HG03469 (cell line): ENCODE results near the gene ERBB4.
A peak's percentile ranks its signal among the peaks of the same experiment; 100 is the strongest.

Source experiments
- ATAC-seq: cut with Tn5 transposase; IDR thresholded peaks from one replicate; pipeline ENCODE4 v1.9.1; 2021; ENCODE audit warnings: mild to moderate bottlenecking, moderate library complexity, moderate number of reproducible peaks; ENCODE audit not compliant: unreplicated experiment

The ERBB4 gene

DNA sequence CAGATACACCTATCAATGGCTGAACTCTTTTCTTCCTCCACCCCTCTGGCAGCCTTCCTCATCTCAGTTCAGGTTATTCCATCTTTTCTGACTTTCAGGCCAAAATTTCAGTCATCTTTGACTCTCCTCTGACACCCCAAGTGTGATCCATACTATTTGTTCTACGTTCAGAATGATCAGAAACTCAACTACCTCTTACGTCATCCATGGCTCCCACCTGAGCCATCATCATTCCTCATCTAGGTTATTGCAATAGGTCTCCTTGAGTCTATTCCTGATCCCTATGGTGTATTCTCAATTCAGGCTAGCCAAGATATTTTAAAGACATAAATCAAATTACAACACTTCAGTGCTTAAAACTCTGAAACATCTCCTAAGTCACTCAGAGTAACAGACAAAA lies 589.7 kb downstream of the ERBB4 start:
- no peak for ATAC-seq

DNA sequence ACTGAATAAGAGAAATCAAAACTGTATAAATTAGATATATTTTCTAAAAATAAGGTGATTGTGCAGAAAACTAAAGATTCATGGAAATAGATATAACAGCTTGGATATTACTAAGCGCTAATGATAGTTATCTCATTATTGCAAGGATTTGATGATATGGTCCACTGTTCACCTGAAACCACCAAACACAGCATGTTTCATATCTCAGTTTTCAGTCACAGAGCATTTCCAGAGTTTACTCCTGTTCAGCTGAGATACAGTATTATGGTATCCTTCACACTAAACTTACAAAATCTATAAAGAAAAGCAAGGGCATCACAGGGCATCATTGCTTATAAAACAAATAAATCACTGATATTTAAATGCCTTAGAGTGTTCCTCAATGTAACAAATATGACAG lies 591.6 kb downstream of the ERBB4 start:
- peak; percentile 39 for ATAC-seq

DNA sequence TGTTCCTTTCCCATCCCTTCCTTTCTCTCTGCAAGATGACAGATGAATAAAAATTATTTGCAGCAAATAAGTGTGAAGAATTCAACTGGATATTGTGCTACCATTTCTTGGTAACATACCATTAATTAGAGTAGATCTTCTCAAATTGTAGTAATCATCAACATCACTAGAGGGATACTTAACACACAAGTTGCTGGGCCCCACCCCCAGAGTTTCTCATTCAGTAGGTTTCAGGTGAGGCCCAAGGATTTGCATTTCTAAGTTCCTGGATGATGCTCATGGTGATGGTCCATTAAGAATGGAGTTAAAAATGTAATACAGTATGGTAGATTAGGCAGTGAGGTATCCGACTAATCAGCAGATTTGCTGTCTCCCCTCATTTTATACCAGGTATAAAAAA lies 594.0 kb downstream of the ERBB4 start:
- no peak for ATAC-seq

DNA sequence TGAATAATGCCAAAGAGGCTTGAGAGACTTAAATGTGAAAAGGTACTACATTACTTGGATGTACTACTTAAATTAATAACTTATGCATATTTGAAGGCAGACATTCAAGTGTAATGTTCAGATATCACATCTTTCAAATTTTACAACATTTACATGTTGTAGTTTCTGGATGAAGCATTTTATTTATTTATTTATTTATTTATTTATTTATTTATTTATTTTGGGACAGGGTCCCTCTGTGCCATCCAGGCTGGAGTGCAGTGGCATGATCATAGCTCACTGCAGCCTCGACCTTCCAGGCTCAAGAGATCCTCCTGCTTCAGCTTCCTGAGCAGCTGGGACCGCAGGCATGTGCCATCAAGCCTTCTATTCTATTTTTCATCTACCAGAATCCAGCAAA lies 596.4 kb downstream of the ERBB4 start:
- no peak for ATAC-seq

DNA sequence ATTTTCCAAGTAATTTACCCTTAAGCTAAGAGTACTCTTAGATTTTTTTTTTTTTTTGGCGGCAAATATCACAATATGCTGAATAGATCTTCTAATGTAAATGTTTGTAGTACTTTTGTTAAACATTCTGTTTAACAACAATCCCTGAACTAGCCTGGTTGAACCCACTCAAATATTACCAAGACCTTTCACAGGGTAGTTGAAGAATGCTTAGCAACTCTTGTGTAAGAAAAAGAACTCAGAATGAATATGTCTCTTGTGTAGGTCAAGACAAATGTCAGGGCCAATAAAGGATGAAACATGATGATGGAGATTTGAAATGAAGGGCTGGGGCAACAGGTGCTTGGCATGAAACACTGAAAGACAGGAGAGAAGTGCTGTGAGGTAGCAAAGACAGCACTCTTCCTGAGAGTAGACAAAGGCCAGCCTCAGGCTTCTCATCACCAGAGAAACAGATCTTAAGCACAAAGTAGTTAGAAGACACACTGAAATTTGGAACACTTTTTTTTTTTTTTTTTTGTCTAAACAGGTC lies 597.3 kb downstream of the ERBB4 start:
- no peak for ATAC-seq

GRCh38 chr2:211939177-211939576 lies 599.4 kb downstream of the ERBB4 start:
- ATAC-seq = no peak

DNA sequence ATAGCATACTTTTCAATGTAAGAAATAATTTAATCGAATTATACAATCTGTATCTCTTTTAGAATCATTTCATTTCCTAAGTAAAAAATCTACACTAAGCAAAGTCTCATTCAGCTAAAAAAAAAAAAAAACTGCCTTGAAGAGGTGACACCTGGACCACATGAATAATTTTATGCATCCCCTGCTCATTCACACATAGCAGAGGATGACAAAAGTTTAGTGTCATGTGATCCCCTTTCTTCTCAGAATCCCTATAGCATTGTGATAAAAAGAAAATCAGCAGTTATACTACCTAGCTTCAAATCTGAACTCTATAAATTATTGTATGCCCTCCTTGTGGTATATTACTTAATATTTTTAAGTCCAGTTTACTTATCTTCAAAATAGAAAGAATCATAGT lies 603.8 kb downstream of the ERBB4 start:
- no peak for ATAC-seq

DNA sequence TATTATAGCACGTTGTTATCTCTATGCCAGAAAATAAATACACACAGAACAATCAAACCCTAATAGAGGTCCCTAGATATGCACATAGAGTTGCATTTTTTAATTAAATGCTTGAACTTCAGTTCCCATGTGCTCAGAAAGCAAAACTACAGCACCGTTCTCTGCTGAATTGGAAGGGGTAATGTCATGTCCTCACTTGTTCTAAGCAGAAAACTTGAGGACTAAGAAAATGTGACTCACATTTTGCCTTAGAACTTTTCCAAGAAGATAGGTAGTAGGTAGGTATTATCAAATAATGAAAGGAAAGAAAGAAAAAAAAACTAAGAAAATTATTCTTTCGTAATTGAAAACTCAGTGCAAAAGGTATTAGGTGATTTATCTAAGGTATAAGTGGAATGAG lies 607.3 kb downstream of the ERBB4 start:
- no peak for ATAC-seq

DNA sequence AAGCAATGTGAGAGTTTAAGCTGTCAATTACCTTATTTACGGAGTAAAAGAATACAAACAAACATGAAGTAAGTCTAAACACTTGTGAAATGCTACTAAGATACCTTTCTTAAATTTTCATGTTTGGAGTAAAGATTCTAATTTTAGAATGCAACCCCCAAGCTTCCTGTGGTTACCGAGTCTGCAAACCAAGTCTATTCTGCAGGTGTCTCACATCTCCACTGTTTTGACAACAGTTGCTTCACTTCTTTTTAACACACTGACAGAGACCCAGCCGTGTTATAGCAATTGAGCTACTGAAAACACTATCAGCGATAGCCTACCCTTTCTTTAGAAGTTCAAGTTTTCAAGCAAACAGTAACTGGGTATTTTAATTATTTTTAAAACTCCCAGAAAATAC lies 608.3 kb downstream of the ERBB4 start:
- ATAC-seq = peak; percentile 95

GRCh38 chr2:211928201-211928600 lies 610.4 kb downstream of the ERBB4 start:
- ATAC-seq = no peak

DNA sequence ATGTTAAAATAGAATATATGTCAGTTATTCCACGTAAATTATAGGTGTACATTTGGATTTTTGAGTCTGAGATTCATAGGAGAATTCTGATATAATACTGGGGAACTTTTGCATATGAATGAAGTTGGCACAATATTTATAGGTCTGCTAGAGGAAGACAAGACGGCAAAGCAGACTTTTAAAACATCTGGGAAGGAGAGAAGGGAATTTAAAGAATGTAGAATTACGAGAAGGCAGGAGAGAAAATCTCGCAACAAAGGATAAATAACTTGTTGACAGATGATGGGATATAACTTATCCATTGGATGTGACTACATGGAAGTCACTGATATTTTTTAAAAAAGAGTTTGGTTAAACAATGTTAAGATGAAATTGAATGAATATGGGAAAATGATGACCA lies 615.6 kb downstream of the ERBB4 start:
- ATAC-seq = no peak

- no peak for ATAC-seq
Measured at GRCh38 chr2:211903961-211904360, 634.6 kb downstream of the ERBB4 start.

DNA sequence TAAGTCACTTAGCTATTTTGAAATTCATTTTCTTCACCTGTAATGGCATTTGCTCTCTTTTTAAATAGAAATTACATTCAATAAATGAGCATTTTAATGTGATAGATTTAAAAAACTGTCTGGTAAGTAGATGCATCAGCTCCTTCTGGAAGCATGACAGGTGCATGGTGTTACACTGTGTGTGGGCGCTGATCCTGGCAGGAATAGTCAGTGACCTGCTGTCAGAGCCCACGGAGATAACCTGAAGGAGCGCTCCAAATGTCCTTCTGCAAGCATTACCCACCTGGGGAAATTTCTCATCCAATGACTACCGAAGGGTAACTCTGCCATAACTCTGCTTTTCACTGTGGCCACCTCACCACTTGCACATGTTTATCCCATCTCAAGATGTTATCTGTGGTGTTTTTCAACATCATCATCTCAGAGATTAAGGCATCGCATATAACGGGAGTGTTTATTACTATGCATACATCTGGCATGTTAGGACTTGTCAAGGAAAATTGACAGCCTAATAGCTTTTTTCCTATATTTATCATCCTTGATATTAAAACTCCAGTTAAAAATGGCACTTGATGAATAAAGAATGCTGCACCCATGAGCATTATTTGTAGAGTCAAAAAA lies 637.3 kb downstream of the ERBB4 start:
- no peak for ATAC-seq

- no peak for ATAC-seq
Measured at GRCh38 chr2:211900518-211900917, 638.1 kb downstream of the ERBB4 start.

GRCh38 chr2:211900000-211900399 lies 638.6 kb downstream of the ERBB4 start:
- no peak for ATAC-seq

- ATAC-seq = no peak
Measured at GRCh38 chr2:211898702-211899101, 639.9 kb downstream of the ERBB4 start.

GRCh38 chr2:211881449-211881848 lies 657.2 kb downstream of the ERBB4 start:
- no peak for ATAC-seq

- no peak for ATAC-seq
Measured at GRCh38 chr2:211879323-211879722, 659.3 kb downstream of the ERBB4 start.

- no peak for ATAC-seq
Measured at GRCh38 chr2:211877061-211877460, 661.5 kb downstream of the ERBB4 start.

- no peak for ATAC-seq
Measured at GRCh38 chr2:211875488-211875887, 663.1 kb downstream of the ERBB4 start.

DNA sequence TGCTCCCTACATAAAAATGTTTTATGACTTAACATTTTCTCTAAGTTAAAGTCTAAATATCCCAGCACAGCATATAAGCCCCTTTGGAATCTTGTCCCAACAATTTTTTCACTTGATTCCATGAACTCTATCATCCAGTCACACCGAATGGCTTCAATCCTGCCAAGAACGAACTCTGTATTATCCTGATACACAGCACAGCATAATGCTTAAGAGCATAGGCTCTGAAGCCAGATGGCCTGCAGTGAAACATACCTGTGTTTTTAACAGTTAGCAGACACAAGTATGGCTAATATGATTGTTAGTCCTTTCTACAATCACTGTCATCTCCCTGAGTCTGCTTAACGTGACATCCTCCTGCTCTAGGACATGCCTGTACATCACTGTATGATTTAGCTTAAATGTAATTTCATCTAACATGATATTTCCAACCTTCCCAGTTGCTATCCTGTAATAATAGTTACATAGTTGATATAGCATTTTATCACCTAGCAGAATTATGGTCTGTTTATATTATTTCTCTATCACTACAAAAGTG lies 669.5 kb downstream of the ERBB4 start:
- no peak for ATAC-seq

DNA sequence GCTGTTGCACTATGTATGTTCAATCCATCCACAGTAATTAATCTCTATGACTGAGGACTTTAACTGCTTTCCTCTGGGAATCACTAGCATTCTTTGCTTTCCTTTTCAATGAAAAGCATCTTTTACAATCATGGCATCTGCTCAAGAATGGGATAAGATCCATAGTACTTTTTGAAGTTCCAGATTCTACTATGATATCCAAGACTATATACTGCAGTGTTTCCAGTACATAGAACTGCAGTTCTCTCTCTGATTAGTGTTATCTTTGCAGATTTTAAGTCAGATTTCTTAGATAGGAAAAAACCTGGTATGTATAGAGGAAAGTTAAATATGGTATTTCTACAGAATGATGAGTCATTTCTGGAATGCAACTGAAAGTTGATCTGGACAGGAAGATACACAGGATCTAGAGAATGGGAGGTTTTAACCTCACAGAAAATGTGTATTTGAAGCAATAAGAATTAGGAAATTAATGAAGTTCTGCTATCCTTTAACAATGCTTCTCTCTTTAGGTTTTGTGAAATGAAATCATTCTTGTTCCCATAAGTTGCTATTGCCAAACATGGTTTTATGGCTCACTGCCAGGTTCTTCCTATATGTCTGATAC lies 670.7 kb downstream of the ERBB4 start:
- peak; percentile 95 for ATAC-seq
